GM19463 (cell line): Measurements from ENCODE around the gene FGGY.

ENCODE experiments used
- ATAC-seq: cut with Tn5 transposase; IDR thresholded peaks from one replicate; pipeline ENCODE4 v1.9.1; 2021; ENCODE audit warnings: mild to moderate bottlenecking, moderate library complexity; ENCODE audit not compliant: unreplicated experiment

The FGGY gene

DNA sequence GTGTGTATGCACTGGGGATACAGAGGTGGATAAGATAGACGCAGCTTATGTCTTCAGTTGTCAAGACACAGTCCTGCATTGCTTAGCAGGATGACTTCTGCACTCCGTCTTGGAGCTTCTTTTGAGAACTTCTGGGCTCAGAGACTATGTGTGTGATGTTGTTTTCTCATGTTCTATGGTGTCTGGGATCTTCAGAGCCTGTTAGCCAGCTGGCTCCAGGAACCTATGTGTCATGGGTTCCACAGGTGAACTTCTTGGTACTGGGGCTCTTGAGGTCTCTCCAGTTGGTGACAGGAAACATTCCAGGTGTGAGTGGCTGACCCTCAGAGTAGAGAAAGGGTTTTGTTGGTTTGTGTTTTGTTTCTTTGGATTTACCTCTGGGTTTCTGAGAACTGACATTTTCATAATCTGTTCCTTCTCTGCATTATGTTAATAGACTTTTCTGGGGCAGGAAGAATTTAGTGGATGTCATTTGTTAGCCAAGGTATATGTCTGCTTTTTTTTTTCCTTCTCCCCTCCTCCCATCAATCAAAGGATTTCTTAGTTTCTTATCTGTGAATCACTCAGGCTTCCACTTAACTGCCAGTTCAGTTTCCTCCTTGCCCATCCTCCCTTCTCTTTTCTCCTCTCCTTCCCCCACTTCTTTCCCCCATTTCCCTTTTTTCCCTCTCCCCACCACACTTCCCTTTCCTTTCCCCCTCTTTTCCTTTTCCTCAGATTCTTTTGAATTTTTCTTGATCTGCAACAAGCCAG lies 18.1 kb downstream of the FGGY start:
- ATAC-seq, result no peak

DNA sequence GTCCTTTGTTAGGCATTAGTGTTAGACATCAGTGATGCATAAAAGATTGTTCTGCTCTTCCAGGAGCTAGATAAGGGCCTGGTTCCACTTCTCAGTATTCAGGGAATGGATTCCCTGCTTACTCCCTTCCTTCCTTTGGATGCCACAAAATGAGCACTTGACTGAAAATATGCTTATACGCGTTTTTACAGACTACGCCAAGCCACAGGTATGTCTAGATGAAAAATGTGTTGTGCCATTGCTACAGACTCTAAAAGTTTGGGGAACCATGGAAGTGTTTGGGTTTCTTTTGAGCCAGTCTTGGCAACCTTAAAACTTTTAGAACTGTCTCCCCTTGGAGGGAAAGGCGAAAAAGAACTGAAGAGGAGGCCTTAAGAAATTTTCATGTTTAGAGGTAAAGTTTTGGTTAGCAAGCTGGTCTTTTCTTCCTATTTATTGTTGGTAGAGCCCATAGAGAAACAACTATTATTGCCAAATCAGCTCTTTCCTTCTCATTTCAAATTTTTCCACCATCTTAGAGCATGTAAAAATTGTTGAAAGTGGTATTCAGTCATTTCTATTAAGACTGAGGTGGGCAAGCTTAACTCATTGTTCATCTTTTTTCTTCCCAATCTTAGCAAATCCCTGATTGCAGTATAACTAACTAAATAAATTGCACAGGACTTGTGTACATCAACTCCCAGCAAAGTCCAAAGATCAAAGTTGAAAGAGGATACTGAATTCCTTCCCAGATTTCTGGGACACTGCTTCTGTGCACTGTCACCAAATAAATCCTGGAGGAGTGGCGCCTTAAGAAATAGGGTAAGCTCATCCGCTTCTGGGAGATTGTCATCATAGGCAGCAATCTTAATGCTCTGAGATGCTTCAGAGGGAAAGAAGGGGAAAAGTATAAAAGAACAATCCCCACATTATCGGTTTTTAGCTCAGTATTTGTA lies 18.9 kb downstream of the FGGY start:
- ATAC-seq, result no peak

DNA sequence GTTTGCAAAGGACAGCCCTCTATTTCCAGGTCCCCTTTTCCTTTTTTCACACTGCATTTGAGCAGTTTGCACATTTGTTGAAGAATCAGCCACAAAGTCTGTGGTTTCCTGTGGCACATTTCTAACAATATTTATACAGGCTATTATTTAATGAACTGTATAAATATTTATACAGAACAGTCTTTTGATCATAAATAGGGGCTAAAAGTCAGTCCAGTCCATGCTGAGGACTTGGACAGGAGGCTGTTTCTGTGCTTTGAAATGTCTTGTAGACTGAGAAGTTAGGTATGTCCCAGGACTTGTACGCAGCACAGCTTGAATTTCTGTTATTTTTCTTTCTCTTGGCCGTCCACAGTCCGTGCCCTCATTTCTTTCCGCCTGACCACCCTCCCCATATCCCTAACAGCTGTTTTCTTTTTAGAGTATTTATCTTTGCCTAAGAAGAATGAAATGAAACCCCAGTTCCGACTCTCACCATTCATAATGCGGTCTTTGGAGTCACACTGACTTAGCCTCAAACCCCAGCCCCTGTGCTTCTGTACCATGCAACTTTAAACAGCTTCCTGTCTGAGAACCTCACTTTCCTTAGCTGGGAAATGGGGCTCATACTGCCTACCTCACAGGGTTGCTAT lies 19.7 kb downstream of the FGGY start:
- peak; percentile 89 for ATAC-seq

DNA sequence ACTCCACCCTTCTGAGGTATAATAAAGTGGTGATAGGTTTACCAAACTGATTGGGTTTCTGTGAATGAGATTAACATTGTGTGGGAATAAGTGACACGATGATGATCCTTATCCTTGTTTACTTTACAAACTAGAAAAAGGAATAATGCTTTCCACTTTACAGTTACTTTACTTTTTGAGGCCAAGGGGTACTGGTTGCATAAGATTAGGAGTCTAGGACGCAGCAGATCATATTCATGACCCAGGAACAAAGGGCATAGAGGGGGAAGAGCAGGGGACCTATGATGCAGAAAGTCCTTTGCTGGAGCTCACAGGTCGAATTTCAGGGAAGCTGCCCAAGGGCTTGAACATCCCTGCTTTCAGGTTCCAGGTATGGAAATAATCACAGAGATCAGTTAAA lies 20.4 kb downstream of the FGGY start:
- no peak for ATAC-seq

DNA sequence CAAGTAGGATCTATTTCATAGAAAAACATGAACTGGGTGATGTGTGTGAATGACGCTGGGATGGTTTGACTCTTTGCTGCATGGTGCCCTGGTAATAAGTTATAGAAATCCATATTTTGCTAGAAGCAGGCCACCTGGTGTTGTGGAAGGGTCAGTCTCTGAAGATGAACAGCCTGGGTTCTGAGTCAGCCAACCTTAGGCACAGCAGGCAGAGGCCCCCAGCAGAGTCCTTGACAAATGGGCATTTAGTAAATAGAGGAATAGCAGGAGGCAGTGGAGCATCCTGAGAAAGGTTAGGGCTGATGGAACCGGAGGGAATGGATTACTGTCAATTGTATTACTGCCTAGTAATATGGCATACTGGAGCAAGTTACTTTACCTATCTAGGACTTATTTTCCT lies 20.9 kb downstream of the FGGY start:
- ATAC-seq, result no peak

DNA sequence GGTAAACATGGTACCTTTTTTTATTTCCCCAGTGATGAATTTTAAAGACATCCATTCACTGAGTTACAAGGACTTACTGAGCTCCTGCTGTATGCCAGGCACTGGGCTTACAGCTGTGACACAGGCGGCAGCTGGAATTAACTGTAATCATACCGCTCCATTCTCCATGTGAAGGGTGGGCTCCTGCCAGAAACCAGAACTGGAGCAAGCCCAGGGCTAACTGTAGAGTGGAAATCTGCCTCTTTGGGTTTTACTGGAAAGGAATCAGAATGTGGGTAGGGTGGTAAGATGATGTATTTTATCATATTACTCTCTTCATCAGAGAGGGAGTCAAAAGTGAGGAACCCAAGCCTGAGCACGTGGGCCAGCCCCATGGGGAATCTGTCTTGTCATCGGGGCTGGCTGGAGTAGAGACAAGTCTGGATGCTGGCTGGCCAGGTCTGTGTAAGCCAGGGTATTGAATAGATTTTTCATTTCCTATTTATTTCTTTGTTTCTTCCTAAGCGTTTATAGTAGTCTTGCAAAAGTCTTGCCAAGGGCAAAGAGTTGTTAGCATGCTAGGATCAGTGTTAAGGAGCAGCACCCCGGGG lies 21.5 kb downstream of the FGGY start:
- ATAC-seq, result no peak

DNA sequence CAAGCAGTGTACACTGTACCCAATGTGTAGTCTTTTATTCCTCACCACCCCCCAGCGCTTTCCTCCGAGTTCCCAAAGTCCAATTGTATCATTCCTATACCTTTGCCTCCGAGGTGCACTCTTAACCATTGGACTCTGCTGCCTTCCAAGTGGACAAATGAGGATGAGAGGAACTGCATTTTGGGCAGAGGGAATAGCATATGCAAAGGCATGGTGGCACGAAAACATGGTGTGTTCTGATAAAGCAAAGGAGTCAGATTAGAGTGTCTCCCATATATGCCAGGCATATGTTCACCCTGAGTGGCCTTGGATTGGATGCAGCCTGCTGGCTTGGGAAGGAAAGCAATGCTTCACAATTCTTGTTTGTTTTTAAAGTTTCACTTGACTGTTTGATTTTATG lies 25.5 kb downstream of the FGGY start:
- ATAC-seq, result no peak

DNA sequence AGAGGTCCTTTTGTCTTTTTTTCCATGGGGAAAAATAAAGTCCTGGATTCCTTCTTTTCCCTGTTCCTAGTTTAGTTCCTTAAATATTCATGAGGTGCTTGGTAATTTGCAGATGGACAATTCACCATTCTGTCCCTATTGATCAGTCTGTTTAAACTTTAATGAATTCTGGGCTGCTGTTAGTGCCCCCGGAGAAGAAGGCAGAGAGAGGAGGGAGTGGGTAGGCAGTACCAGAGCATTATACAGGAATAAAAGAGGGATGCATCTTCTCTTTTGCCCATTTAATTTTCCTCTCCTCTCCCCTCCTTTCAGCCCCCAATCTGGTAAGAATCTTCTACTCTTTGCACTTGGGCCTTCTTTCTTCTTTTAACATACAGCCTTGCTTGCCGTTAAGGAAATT lies 25.9 kb downstream of the FGGY start:
- ATAC-seq, result no peak

DNA sequence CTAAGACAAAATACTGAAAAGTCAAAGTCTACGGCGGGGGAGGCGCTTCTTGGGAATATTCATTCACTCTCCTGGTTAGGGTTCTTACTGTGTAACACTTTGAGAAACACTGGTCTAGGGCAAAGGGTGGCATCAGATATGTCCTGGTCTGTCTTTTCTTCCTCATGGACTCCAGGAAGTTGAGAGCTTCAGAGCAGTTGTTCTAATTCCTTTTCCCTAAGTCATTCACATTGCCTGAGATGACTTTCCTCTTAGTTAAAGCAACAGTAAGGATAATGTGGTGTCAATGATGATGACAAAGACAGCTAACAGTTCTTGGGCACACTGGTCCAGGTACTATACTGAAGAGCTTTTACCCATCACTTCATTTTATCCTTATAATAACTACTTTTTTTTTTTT lies 27.0 kb downstream of the FGGY start:
- ATAC-seq, result no peak

DNA sequence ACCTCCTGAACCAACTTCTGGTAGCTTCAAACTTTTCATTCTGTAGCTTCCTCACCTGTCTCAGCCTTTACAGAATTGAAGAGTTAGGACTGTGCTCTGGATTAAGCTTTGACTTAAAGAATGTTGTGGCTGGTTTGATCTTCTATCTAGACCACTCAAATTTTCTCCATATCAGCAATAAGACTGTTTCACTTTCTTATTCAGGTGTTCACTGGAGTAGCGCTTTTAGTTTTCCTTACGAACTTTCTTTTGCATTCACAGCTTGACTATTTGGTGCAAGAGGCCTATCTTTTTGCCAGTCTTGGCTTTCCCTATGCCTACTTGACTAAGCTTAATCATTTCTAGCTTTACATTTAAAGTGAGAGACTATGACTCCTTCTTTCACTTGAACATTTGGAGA lies 31.5 kb downstream of the FGGY start:
- no peak for ATAC-seq

DNA sequence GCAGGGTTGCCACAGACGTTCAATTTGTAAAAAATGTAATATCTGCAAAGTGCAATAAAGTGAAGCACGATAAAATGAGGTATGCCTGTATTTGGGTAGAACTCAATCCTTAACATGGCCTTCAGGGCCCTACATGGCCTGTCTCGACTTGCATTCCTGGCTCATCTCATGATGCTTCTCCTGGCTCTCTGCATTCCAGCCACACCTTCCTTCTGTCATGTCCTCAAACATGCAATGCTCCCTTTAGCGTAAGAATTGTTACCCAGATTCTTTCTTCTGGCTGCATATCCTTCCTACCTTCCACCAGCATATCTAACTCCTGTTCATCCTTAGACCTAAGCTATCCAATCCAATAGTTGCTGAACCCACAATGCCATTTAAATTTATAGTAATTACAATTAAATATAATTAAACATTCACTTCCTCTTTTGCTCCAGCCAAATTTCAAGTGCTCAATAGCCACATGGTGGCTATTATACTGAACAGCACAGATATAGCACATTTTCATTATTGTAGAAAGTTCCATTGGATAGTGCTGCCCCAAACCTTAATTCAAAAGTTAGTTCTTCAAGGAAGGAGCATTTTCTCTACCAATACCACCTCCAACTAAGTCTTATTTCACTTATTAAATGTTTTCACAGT lies 32.6 kb downstream of the FGGY start:
- ATAC-seq, result no peak

DNA sequence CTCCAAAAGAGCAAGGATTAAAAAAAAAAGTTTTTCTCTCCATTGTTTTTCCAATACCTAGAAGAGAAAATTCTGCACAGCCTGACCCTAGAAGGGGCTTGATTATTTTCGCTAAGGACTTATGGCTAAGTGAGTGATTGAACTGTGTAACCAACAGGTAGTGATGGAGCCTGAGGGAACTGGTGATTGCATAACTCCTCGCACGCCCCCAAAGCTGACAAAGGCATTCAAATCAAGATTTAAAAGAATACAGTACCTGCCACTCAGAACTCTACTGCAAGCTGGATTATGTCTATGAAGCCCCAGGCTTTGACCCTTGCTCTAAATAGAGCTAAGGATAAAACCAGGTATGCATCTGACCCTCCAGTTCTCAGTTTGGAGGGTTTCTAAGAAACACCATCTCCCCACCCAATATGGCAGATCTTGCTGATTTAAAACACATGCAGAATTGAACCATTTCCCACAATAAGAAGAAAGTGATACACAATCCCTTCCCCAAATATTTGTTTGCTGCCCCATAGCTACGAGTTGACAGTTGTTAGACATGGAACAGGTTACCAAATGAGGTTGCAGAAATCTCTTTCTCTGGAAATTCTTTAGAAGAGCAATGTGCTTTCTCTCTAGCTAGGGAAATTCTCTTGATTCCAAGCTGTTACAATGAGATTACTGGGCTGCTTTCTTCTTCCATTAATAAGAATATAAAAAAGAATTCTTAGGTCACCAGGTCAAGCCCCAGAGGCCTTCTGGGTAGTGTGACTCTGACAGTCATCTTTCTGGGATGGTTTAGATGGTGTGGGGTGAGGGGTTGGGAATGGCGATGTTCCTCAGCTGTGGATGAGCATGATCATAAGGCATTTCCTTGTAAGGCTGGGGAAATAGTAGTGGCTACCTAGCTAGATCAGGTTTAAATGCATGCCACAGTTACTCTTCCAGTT lies 35.1 kb downstream of the FGGY start:
- ATAC-seq, result no peak

DNA sequence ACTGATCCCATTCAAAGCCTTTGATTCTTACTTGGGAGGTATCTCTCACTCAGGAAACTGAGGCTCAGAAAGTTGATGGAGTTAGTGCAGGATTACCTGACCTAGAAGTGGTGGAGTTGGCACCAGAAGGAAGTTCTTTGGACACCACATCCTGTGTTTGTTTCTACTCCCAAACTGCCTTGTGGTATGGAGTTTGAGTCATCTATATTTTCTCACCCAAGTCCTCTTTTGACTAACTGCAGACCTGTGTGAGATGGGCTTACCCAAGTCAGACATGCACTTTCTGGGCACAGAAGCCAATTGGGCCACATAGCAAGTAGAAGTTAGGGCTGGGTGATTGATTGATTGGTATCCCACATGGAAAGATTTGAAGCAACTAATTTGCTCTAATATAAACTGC lies 36.1 kb downstream of the FGGY start:
- ATAC-seq, result peak; percentile 70

DNA sequence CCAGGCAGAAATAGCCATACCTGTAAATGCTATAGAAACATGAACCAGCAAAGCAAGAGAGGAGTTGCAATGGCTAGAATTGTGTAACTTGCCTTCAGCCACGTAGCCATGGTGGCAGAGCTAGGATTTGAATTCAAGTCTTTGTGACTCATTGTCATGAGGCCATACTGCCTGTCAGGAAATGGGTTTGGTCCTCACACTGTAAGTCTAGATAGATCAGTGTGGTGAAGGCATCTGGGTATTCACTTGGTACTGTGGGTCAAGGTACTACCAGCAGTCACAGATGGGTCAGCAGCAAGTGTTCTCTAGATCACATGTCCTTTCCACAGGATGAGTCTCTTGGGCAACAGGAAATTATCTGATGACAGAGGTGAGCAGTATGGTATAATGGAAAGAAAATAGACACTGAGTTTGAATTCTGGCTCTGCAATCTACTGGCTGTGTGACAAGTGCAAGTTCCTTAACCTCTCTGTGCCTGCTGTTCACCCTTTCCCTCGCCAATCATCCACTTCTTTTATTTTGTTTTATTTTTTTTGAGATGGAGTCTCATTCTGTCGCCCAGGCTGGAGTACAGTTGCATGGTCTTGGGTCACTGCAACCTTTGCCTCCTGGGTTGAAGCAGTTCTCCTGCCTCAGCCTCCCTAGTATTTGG lies 36.9 kb downstream of the FGGY start:
- no peak for ATAC-seq

DNA sequence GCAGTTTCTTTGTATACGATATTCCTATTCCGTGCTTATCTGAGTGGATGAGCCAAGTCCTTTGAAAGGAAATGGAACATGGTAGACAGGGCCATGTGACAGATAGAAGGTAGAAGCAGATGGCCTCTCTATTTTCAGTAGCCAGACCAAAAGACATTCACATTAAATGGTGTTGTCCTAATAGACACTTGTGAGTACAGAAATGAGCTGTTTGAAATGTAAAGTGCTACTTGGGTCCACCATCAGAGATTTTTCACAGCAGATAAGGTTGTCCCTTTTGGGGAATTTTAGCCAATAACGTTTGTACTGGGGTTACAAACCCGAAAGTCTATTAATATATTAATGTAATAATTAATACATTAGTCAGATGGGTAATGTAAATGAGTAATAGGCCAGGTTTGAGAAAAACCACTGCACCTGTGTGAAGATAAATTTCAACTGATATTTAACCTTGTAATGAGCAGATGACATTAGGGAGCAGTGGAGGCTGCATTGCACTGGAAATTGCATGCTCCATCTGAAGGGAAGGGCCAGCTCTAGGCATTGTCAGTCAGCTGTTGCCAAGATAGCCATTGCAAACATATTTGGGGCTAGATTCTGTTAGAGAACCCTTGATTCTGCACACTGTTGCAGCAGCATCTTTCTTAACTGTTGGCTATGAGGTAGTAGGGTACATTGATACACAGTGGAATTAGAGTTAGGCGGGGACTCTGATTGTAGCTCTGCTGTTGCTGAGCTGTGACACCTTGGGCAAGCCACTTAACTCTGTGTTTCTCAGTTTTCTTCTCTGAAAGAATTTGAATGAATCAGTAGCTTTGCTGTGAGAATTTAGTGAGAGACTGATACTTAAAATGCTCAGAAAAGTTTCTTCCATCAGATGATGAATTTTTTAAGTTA lies 43.8 kb downstream of the FGGY start:
- ATAC-seq, result peak; percentile 66

DNA sequence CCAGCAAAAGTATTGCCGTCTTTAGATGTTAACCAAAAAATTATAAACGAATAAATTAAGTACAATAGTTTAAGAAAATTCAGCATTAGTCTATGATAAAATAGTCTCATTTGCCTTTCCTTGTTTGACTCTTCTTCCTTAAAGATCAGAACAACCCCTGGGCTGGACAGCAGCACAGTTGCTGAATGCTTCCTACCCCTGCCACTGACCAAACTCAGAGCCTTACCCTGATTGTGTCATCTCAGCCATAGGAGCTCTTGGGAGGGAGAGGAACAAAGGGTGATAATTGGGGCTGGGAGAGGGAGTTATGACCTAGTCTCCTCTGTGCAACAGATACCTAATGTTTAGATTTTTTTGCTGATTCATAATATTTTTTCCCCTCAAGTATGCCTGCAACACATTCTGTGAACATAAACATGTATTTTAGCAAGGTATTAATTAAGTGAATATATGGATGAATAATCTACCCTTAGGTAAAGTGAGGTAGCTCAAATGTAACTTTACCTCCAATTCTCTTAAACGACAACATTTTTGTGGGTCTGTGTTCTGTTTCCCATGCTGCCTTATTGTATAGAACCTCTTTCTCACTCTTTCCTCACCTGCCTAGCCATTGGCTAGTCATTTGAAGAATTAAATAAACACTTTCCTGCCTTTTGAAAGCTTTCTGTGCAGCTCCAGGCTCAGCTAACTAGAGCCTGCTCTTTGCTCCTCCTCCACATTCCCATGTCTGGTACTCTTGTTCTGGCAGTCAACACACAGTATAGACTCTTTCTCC lies 46.1 kb downstream of the FGGY start:
- ATAC-seq, result no peak

DNA sequence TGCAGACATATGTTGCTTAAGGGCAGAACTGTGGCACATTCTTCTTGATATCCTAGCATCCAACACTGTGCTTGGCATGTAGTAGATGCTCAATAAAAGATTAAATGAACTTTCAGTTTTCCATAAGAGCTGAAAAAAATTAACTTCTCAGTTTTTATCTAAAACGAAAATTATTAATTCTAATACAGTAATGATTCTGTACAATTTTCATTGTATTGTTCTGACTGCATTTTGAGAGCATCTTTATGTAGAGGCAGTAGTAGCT lies 46.6 kb downstream of the FGGY start:
- no peak for ATAC-seq

DNA sequence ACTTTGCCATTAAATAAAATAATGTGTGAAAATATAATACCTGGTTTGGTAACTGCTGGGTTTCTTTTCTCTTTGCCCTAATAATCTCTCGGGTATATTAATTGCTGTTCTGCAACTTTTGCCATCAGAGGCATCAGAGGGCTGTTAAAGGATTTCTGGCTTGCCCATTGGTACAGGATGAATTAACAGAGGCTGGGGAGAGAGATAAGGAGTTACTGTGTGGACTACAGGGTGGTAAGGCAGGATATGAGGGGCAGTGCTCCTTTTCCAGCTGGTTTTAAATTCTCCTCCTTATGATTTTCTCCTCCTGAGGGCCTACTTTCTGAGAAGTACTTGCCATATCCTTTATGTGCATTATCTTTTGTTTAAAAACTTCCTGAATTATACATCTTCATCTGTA lies 48.3 kb downstream of the FGGY start:
- no peak for ATAC-seq
